H9 (cell line): ENCODE results near the gene PHC3. TPM values are rescaled to one million over a fixed set of nuclear protein-coding genes. Genes with fewer than 3 reads are reported as not detected.

Source experiments
- DNase-seq: peaks from one replicate; pipeline ENCODE4 v3.0.0-alpha.2; 2017
- H2AFZ ChIP-seq: one replicate; pipeline ENCODE4 v1.6.1; 2013; ENCODE audit warnings: mild to moderate bottlenecking, low read length, control low read depth, moderate library complexity
- H2AK5ac ChIP-seq: 2 replicates; pipeline ENCODE4 v1.6.1; 2013; ENCODE audit warnings: low read length, control low read depth, mixed read lengths; ENCODE audit not compliant: insufficient read length
- H2BK120ac ChIP-seq: one replicate; pipeline ENCODE4 v1.6.1; 2013; ENCODE audit warnings: low read depth, mild to moderate bottlenecking, low read length, control low read depth, inconsistent platforms; ENCODE audit not compliant: poor library complexity, severe bottlenecking
- H2BK12ac ChIP-seq: 2 replicates; pipeline ENCODE4 v1.6.1; 2013; ENCODE audit warnings: low read length, control low read depth, mixed read lengths, low read depth; ENCODE audit not compliant: insufficient read length
- H2BK15ac ChIP-seq: 2 replicates; pipeline ENCODE4 v1.6.1; 2013; ENCODE audit warnings: low read depth, low read length, control low read depth
- H2BK20ac ChIP-seq: one replicate; pipeline ENCODE4 v1.6.1; 2013; ENCODE audit warnings: low read depth, mild to moderate bottlenecking, low read length, control low read depth, inconsistent platforms; ENCODE audit not compliant: poor library complexity, severe bottlenecking
- H2BK5ac ChIP-seq: 2 replicates; pipeline ENCODE4 v1.6.1; 2013; ENCODE audit warnings: low read length, control low read depth, mixed read lengths; ENCODE audit not compliant: insufficient read length
- H3K14ac ChIP-seq: 2 replicates; pipeline ENCODE4 v1.6.1; 2013; ENCODE audit warnings: low read length, control low read depth; ENCODE audit not compliant: insufficient read depth
- H3K18ac ChIP-seq: 2 replicates; pipeline ENCODE4 v1.6.1; 2013; ENCODE audit warnings: low read depth, mild to moderate bottlenecking, mixed read lengths, low read length, control low read depth; ENCODE audit not compliant: insufficient read length
- H3K23ac ChIP-seq: 2 replicates; pipeline ENCODE4 v1.6.1; 2013; ENCODE audit warnings: low read length, control low read depth, mixed read lengths, low read depth; ENCODE audit not compliant: insufficient read length
- H3K23me2 ChIP-seq: 2 replicates; pipeline ENCODE4 v1.6.1; 2013; ENCODE audit warnings: low read depth, mild to moderate bottlenecking, mixed read lengths, low read length, control low read depth; ENCODE audit not compliant: insufficient read length, poor library complexity, severe bottlenecking
- H3K27ac ChIP-seq: 2 replicates; pipeline ENCODE4 v1.5.1; 2013; ENCODE audit warnings: low read length, control low read depth, mixed read lengths, low read depth; ENCODE audit not compliant: insufficient read length
- H3K27me3 ChIP-seq: 2 replicates; pipeline ENCODE4 v1.6.1; 2013; ENCODE audit warnings: low read length, control low read depth, inconsistent platforms; ENCODE audit not compliant: insufficient read depth
- H3K4ac ChIP-seq: 2 replicates; pipeline ENCODE4 v1.6.1; 2013; ENCODE audit warnings: low read depth, mild to moderate bottlenecking, control low read depth, inconsistent platforms, low read length, moderate library complexity
- H3K4me1 ChIP-seq: 2 replicates; pipeline ENCODE4 v1.6.1; 2013; ENCODE audit warnings: low read length, control low read depth, inconsistent platforms; ENCODE audit not compliant: insufficient read depth
- H3K4me2 ChIP-seq: 2 replicates; pipeline ENCODE4 v1.6.1; 2013; ENCODE audit warnings: low read length, control low read depth, mixed read lengths; ENCODE audit not compliant: insufficient read length, insufficient read depth
- H3K56ac ChIP-seq: 2 replicates; pipeline ENCODE4 v1.6.1; 2013; ENCODE audit warnings: low read depth, mild to moderate bottlenecking, mixed read lengths, low read length, control low read depth; ENCODE audit not compliant: insufficient read length
- H3K79me1 ChIP-seq: 2 replicates; pipeline ENCODE4 v1.6.1; 2013; ENCODE audit warnings: low read depth, mild to moderate bottlenecking, moderate library complexity, low read length, control low read depth, inconsistent platforms; ENCODE audit not compliant: insufficient read depth, poor library complexity, severe bottlenecking
- H3K79me2 ChIP-seq: 2 replicates; pipeline ENCODE4 v1.6.1; 2013; ENCODE audit warnings: low read length, control low read depth, inconsistent platforms; ENCODE audit not compliant: insufficient read depth
- H3K9ac ChIP-seq: 2 replicates; pipeline ENCODE4 v1.6.1; 2013; ENCODE audit warnings: low read length, control low read depth, mixed read lengths; ENCODE audit not compliant: insufficient read length; ENCODE audit errors: extremely low read depth
- H3K9me3 ChIP-seq: one replicate; pipeline ENCODE4 v1.6.1; 2013; ENCODE audit warnings: low read depth, low read length, inconsistent platforms; ENCODE audit not compliant: control insufficient read depth
- H3T11ph ChIP-seq: one replicate; pipeline ENCODE4 v1.6.1; 2013; ENCODE audit warnings: mild to moderate bottlenecking, low read length, control low read depth, inconsistent platforms
- H4K20me1 ChIP-seq: one replicate; pipeline ENCODE4 v1.6.1; 2013; ENCODE audit not compliant: control insufficient read depth, insufficient read length, insufficient read depth
- H4K5ac ChIP-seq: 2 replicates; pipeline ENCODE4 v1.6.1; 2013; ENCODE audit warnings: low read depth, mild to moderate bottlenecking, mixed read lengths, low read length, control low read depth; ENCODE audit not compliant: insufficient read length
- H4K8ac ChIP-seq: replicated peaks from 2 replicates; pipeline ENCODE4 v1.6.1; 2013; ENCODE audit warnings: low read length, control low read depth, mixed read lengths, low read depth; ENCODE audit not compliant: insufficient read length
- H4K91ac ChIP-seq: 2 replicates; pipeline ENCODE4 v1.6.1; 2013; ENCODE audit warnings: low read depth, mild to moderate bottlenecking, moderate library complexity, mixed read lengths, low read length, control low read depth; ENCODE audit not compliant: insufficient read length
- H3K27ac Mint-ChIP-seq, 3 experiments: 2 replicates in 2 of 3; 3 replicates in 1 of 3; pipeline ENCODE4 v1.8.0; 2020 to 2021; ENCODE audit warnings: mixed read lengths in 3 of 3, mild to moderate bottlenecking in 1 of 3, moderate library complexity in 1 of 3
- H3K27me3 Mint-ChIP-seq: 2 replicates; pipeline ENCODE4 v1.8.0; 2021; ENCODE audit warnings: low read depth, mild to moderate bottlenecking, moderate library complexity, mixed read lengths
- H3K36me3 Mint-ChIP-seq, 3 experiments: 2 replicates in 2 of 3; 3 replicates in 1 of 3; pipeline ENCODE4 v1.8.0; 2020 to 2021; ENCODE audit warnings: low read depth in 3 of 3, mixed read lengths in 3 of 3; ENCODE audit not compliant: insufficient read depth in 1 of 3
- H3K4me1 Mint-ChIP-seq, 2 experiments: 2 replicates each; pipeline ENCODE4 v1.8.0; 2020; ENCODE audit warnings: mixed read lengths in 2 of 2
- H3K4me3 Mint-ChIP-seq, 2 experiments: 2 replicates in 1 of 2; 3 replicates in 1 of 2; pipeline ENCODE4 v1.8.0; 2020 to 2021; ENCODE audit warnings: mild to moderate bottlenecking in 2 of 2, mixed read lengths in 2 of 2, moderate library complexity in 1 of 2
- H3K9me3 Mint-ChIP-seq, 2 experiments: 2 replicates in 1 of 2; 3 replicates in 1 of 2; pipeline ENCODE4 v1.8.0; 2020; ENCODE audit warnings: mild to moderate bottlenecking in 2 of 2, mixed read lengths in 2 of 2, moderate library complexity in 1 of 2
- WGBS: extraction: QIAGEN DNeasy Blood & Tissue Kit; methylation state at CpG from one replicate; pipeline ENCODE4 v1.1.7; 2013; ENCODE audit warnings: missing lambda C conversion rate, low lambda C conversion rate, mixed read lengths; ENCODE audit not compliant: insufficient read length; ENCODE audit errors: extremely low coverage; 5-methylcytosine and 5-hydroxymethylcytosine counted together
- total RNA-seq: library from RNA; stranded (reverse); gene quantifications from 2 replicates; pipeline ENCODE4 v1.2.1, GENCODE V29; 2021
- TF ChIP-seq, protein P1 (sequence below): fragments of 200-600 bp; sonication (generic); conservative IDR thresholded peaks from 3 replicates; pipeline ENCODE4 v1.8.0; 2021; ENCODE audit warnings: antibody characterized with exemption, mild to moderate bottlenecking

PHC3 gene
- total RNA-seq, 1 experiment from 2014 or later = 26.4 TPM

DNA sequence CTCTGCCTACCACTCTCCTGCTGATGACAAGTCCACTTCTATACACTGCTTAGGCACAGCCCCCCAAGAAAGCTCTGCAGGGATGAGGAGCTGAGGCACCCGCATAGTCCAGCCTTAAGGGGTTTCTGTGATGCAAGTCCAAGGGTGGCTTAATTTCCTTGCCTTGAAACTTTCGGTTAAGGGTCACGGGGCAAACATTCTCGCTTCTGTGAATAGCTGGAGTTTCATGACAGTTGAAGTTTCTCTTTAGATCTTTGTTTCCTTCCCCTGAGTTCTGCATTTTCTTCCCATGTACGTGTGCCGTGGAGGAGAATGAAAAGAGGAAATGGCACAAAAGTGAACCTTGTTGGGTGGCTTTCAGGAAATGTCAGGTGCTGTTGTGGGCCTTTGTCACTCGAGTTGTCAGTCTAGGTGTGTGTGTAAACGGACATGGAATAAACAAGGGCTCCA is 136.7 kb downstream of the PHC3 start:
- Histone ChIP-seq H2BK5ac (no peak overlapping the region), H2BK15ac (no peak overlapping the region), H3K18ac (no peak overlapping the region), H3T11ph (no peak overlapping the region), H3K27me3 (no peaks in the 10 kb centered on the region), H3K9ac (no peak overlapping the region), H4K91ac (no peak overlapping the region), H3K23ac (no peak overlapping the region), H4K5ac (no peak overlapping the region), H2AK5ac (no peak overlapping the region), H3K79me2 (no peaks in the 10 kb centered on the region; the same call in 1 of the 2 replicates), H4K8ac (no peak overlapping the region), H3K23me2 (no peaks in the 10 kb centered on the region), H3K4ac (no peak overlapping the region), H2BK12ac (no peak overlapping the region), H3K27ac (no peak overlapping the region), H2AFZ (no peak overlapping the region), H3K79me1 (no peaks in the 10 kb centered on the region), H2BK20ac (no peak overlapping the region), H2BK120ac (no peak overlapping the region), H3K4me1 (0 out of 2 replicates have a peak, but pooled peaks cover 3% of the 10 kb centered on the region), H3K4me2 (no peak overlapping the region), H3K14ac (no peak overlapping the region), H3K56ac (no peak overlapping the region), H3K9me3 (no peaks in the 10 kb centered on the region), H4K20me1 (no peaks in the 10 kb centered on the region)
- no peak for DNase-seq
- no peak overlapping the region; a peak in 1 of 7 replicates for H3K27ac Mint-ChIP-seq
- peaks cover 26 to 28% of the 10 kb centered on the region in 2 experiments for H3K4me1 Mint-ChIP-seq
- H3K27me3 Mint-ChIP-seq = no peaks in the 10 kb centered on the region; the same call in 1 of the 2 replicates
- H3K4me3 Mint-ChIP-seq = no peak overlapping the region
- peaks cover 2 to 5% (median 2%) of the 10 kb centered on the region in 3 experiments; a peak in 5 of 7 replicates for H3K36me3 Mint-ChIP-seq
- TF ChIP-seq, protein P1, sequence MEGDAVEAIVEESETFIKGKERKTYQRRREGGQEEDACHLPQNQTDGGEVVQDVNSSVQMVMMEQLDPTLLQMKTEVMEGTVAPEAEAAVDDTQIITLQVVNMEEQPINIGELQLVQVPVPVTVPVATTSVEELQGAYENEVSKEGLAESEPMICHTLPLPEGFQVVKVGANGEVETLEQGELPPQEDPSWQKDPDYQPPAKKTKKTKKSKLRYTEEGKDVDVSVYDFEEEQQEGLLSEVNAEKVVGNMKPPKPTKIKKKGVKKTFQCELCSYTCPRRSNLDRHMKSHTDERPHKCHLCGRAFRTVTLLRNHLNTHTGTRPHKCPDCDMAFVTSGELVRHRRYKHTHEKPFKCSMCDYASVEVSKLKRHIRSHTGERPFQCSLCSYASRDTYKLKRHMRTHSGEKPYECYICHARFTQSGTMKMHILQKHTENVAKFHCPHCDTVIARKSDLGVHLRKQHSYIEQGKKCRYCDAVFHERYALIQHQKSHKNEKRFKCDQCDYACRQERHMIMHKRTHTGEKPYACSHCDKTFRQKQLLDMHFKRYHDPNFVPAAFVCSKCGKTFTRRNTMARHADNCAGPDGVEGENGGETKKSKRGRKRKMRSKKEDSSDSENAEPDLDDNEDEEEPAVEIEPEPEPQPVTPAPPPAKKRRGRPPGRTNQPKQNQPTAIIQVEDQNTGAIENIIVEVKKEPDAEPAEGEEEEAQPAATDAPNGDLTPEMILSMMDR = no peak
- no CpG with 5 or more reads among the region's 8 CpGs for WGBS
- no peaks in the 10 kb centered on the region for H3K9me3 Mint-ChIP-seq
